ENCODE measurements around the gene KAT8. TPM values are rescaled to one million over a fixed set of nuclear protein-coding genes. Genes with fewer than 3 reads are reported as not detected.

KAT8 gene
- polyA plus RNA-seq, 3 donors = 34.5 to 136 (median 42.0) TPM

DNA sequence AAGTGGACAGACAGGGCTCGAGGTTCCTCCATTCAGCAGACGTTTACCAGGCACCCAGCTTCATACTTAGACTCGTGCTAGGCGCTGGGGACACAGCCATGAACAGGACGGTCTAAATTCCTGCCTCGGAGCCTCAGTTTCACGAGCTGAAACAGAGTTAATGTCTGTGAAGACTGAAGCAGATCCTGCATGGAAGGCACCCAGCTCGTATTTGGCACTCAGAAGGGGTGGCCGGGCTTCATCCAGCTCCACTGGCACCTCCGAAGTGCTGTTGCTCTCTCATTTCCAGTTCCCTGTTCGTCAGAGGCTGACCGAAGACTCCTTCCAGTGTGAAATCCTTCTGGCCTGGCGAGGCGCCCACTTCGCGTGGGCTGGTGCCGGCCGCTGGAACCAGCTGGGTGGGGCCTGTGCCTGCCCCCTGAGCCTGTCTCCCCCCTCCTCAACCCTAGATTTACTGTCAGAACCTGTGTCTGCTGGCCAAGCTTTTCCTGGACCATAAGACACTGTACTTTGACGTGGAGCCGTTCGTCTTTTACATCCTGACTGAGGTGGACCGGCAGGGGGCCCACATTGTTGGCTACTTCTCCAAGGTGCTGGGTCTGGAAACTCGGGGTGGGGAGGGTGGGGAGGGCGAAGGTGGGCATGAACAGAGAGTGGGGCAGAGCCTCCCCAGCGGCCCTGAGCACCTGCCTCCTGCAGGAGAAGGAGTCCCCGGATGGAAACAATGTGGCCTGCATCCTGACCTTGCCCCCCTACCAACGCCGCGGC lies 12.3 kb downstream of the KAT8 start:
- Histone ChIP-seq H3K9me3 (replicated peaks in 1 of 2; ENCODE audit: control insufficient read depth in 1 of 2, insufficient read depth in 1 of 2, low read length in 2 of 2) (no peaks in the 10 kb centered on the region), H3K4me1 (ENCODE audit: control insufficient read depth in 1 of 2, insufficient read depth in 2 of 2, low read length in 2 of 2) (peaks cover 69 to 84% of the 10 kb centered on the region in 2 donors), H3K4me3 (replicated peaks in 1 of 3; ENCODE audit: low read depth in 2 of 3, low read length in 3 of 3) (peak overlapping the region in 2 of 3 experiments; percentile 3 to 53), H3K79me2 (ENCODE audit: insufficient read depth, low read length) (no peaks in the 10 kb centered on the region), H3K36me3 (replicated peaks in 1 of 2; ENCODE audit: control insufficient read depth in 1 of 2, insufficient read depth in 2 of 2, low read length in 2 of 2) (peaks cover 29 to 58% of the 10 kb centered on the region in 2 donors), H2AFZ (ENCODE audit: insufficient read depth, low read depth, low read length, poor library complexity, severe bottlenecking) (peak overlapping the region; percentile 59), H3K4me2 (replicated peaks; ENCODE audit: extremely low read depth, low read length, poor library complexity, severe bottlenecking) (peak overlapping the region; percentile 62), H3K27ac (ENCODE audit: low read depth in 1 of 2, low read length in 2 of 2) (peak overlapping the region; percentile 99), H3K9ac (ENCODE audit: insufficient read depth, low read length, poor library complexity, severe bottlenecking) (peak overlapping the region; percentile 86), H3K27me3 (ENCODE audit: control insufficient read depth in 2 of 2, insufficient read depth in 2 of 2, low read length in 2 of 2) (no peaks in the 10 kb centered on the region), H4K20me1 (ENCODE audit: insufficient read depth, low read length) (no peaks in the 10 kb centered on the region)
- peak overlapping the region; percentile 98 to 100 (median 99) for H3K27ac Mint-ChIP-seq
- peak overlapping the region; percentile 68 to 84 for H3K4me3 Mint-ChIP-seq
- intact Hi-C loops (cut with micrococcal nuclease) = loop anchor here in 1 of 2 donors (1.0 to 2.0 kb wide), 2 partner anchors 11 to 13 kb away; no protein-coding TSS in a partner anchor
- H3K36me3 Mint-ChIP-seq = peaks cover 59 to 70% of the 10 kb centered on the region in 2 donors
- peak; percentile 65 to 70 (median 67) for DNase-seq
- TF ChIP-seq, protein P1, sequence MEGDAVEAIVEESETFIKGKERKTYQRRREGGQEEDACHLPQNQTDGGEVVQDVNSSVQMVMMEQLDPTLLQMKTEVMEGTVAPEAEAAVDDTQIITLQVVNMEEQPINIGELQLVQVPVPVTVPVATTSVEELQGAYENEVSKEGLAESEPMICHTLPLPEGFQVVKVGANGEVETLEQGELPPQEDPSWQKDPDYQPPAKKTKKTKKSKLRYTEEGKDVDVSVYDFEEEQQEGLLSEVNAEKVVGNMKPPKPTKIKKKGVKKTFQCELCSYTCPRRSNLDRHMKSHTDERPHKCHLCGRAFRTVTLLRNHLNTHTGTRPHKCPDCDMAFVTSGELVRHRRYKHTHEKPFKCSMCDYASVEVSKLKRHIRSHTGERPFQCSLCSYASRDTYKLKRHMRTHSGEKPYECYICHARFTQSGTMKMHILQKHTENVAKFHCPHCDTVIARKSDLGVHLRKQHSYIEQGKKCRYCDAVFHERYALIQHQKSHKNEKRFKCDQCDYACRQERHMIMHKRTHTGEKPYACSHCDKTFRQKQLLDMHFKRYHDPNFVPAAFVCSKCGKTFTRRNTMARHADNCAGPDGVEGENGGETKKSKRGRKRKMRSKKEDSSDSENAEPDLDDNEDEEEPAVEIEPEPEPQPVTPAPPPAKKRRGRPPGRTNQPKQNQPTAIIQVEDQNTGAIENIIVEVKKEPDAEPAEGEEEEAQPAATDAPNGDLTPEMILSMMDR (IDR thresholded peaks at IDR 0.05) = peak; percentile 11
- H3K4me1 Mint-ChIP-seq = peaks cover 76% of the 10 kb centered on the region
- 8% methylated on average over 21 of the region's 29 CpGs for WGBS (ENCODE audit: insufficient coverage)
- H3K9me3 Mint-ChIP-seq = peaks cover 0 to 2% (median 0%) of the 10 kb centered on the region in 7 donors
- peaks cover 0 to 4% (median 0%) of the 10 kb centered on the region in 3 donors for H3K27me3 Mint-ChIP-seq (ENCODE audit: low read depth in 3 of 3)

DNA sequence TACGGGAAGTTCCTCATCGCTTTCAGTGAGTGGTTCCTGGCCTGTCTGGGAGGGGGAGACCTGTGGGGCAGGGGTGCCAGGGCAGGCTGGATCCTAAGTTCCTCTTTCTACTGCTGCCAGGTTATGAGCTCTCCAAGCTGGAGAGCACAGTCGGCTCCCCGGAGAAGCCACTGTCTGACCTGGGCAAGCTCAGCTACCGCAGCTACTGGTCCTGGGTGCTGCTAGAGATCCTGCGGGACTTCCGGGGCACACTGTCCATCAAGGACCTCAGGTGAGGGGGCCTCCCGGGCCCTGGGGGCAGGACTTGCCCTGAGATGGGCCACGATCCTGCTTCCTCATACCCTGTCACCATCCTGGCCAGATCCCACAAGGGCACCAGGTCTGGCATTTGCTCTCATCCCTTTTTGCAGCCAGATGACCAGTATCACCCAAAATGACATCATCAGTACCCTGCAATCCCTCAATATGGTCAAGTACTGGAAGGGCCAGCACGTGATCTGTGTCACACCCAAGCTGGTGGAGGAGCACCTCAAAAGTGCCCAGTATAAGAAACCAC lies 12.9 kb downstream of the KAT8 start:
- Histone ChIP-seq H3K79me2 (ENCODE audit: insufficient read depth, low read length) (no peaks in the 10 kb centered on the region), H3K36me3 (replicated peaks in 1 of 2; ENCODE audit: control insufficient read depth in 1 of 2, insufficient read depth in 2 of 2, low read length in 2 of 2) (peaks cover 29 to 52% of the 10 kb centered on the region in 2 donors), H3K9me3 (replicated peaks in 1 of 2; ENCODE audit: control insufficient read depth in 1 of 2, insufficient read depth in 1 of 2, low read length in 2 of 2) (no peaks in the 10 kb centered on the region), H3K4me2 (replicated peaks; ENCODE audit: extremely low read depth, low read length, poor library complexity, severe bottlenecking) (peak overlapping the region; percentile 62), H3K9ac (ENCODE audit: insufficient read depth, low read length, poor library complexity, severe bottlenecking) (peak overlapping the region; percentile 86), H3K27ac (ENCODE audit: low read depth in 1 of 2, low read length in 2 of 2) (peak overlapping the region; percentile 99), H2AFZ (ENCODE audit: insufficient read depth, low read depth, low read length, poor library complexity, severe bottlenecking) (no peak overlapping the region), H3K27me3 (ENCODE audit: control insufficient read depth in 2 of 2, insufficient read depth in 2 of 2, low read length in 2 of 2) (no peaks in the 10 kb centered on the region), H3K4me3 (replicated peaks in 1 of 3; ENCODE audit: low read depth in 2 of 3, low read length in 3 of 3) (peak overlapping the region in 1 of 3 experiments; percentile 53), H4K20me1 (ENCODE audit: insufficient read depth, low read length) (no peaks in the 10 kb centered on the region), H3K4me1 (ENCODE audit: control insufficient read depth in 1 of 2, insufficient read depth in 2 of 2, low read length in 2 of 2) (peaks cover 75 to 90% of the 10 kb centered on the region in 2 donors)
- H3K36me3 Mint-ChIP-seq = peaks cover 55 to 64% of the 10 kb centered on the region in 2 donors
- peaks cover 0 to 2% (median 0%) of the 10 kb centered on the region in 7 donors for H3K9me3 Mint-ChIP-seq
- DNase-seq = peak; percentile 72 to 83 (median 79)
- H3K4me1 Mint-ChIP-seq = peaks cover 79% of the 10 kb centered on the region
- H3K27me3 Mint-ChIP-seq (ENCODE audit: low read depth in 3 of 3) = peaks cover 0 to 4% (median 0%) of the 10 kb centered on the region in 3 donors
- TF ChIP-seq, protein P1 (IDR thresholded peaks at IDR 0.05) = no peak
- peak overlapping the region; percentile 58 to 62 for H3K4me3 Mint-ChIP-seq
- intact Hi-C loops (cut with micrococcal nuclease) = no loop called here
- WGBS (ENCODE audit: insufficient coverage) = 37% methylated on average over 9 of the region's 10 CpGs
- H3K27ac Mint-ChIP-seq = peak overlapping the region; percentile 98 to 100 (median 99)
